Astrocyte (in vitro differentiated cells and primary cell): Measurements from ENCODE around the gene DHRS2. TPM values are rescaled to one million over a fixed set of nuclear protein-coding genes. Genes with fewer than 3 reads are reported as not detected.
"Not testable (repeated sequence)": the region's sequence is repeated elsewhere in the genome, so short reads cannot be mapped to it uniquely, and the experiment has no call there.

ENCODE experiments used
- DNase-seq: peaks from one replicate; pipeline ENCODE4 v3.0.0-alpha.2; 2010; ENCODE audit warnings: low read depth
- FAIRE-seq: peaks from 2 replicates; lab custom pipeline; 2011; peaks lifted over from hg19 to GRCh38; lab: Jason Lieb, UNC
- H2AFZ ChIP-seq: 2 replicates; pipeline ENCODE4 v1.6.0; 2012; ENCODE audit warnings: low read depth, low read length, inconsistent platforms
- H3K27ac ChIP-seq: 2 replicates; pipeline ENCODE4 v1.5.1; 2011; ENCODE audit warnings: low read depth, low read length, inconsistent platforms
- H3K27me3 ChIP-seq: 2 replicates; pipeline ENCODE4 v1.6.0; 2011; ENCODE audit warnings: low read length, inconsistent platforms; ENCODE audit not compliant: insufficient read depth
- H3K36me3 ChIP-seq: 2 replicates; pipeline ENCODE4 v1.5.1; 2011; ENCODE audit warnings: low read length, inconsistent platforms; ENCODE audit not compliant: insufficient read depth
- H3K4me1 ChIP-seq: 2 replicates; pipeline ENCODE4 v1.5.1; 2011; ENCODE audit warnings: low read length, inconsistent platforms; ENCODE audit not compliant: insufficient read depth
- H3K4me2 ChIP-seq: 2 replicates; pipeline ENCODE4 v1.6.0; 2012; ENCODE audit warnings: low read length, inconsistent platforms
- H3K4me3 ChIP-seq: 2 replicates; pipeline ENCODE4 v1.5.1; 2011; ENCODE audit warnings: low read depth, mild to moderate bottlenecking, low read length, inconsistent platforms; ENCODE audit not compliant: insufficient read depth
- H3K79me2 ChIP-seq: 2 replicates; pipeline ENCODE4 v1.6.0; 2012; ENCODE audit warnings: mild to moderate bottlenecking, low read length, inconsistent platforms; ENCODE audit not compliant: insufficient read depth
- H3K9ac ChIP-seq: 2 replicates; pipeline ENCODE4 v1.6.0; 2012; ENCODE audit warnings: mild to moderate bottlenecking, low read length, inconsistent platforms
- H3K9me3 ChIP-seq: 2 replicates; pipeline ENCODE4 v1.5.1; 2012; ENCODE audit warnings: low read depth, mild to moderate bottlenecking, low read length, inconsistent platforms; ENCODE audit not compliant: insufficient read depth
- H4K20me1 ChIP-seq: 2 replicates; pipeline ENCODE4 v1.6.0; 2012; ENCODE audit warnings: low read length, inconsistent platforms; ENCODE audit not compliant: insufficient read depth
- H3K27ac Mint-ChIP-seq: one replicate; pipeline ENCODE4 v1.8.0; 2021; ENCODE audit warnings: mild to moderate bottlenecking, mixed read lengths; ENCODE audit not compliant: unreplicated experiment
- H3K27me3 Mint-ChIP-seq: one replicate; pipeline ENCODE4 v1.8.0; 2021; ENCODE audit warnings: low read depth, mixed read lengths; ENCODE audit not compliant: unreplicated experiment
- H3K36me3 Mint-ChIP-seq: one replicate; pipeline ENCODE4 v1.8.0; 2021; ENCODE audit warnings: low read depth, mixed read lengths; ENCODE audit not compliant: unreplicated experiment
- H3K4me1 Mint-ChIP-seq: one replicate; pipeline ENCODE4 v1.8.0; 2021; ENCODE audit warnings: low read depth, mixed read lengths; ENCODE audit not compliant: unreplicated experiment
- H3K4me3 Mint-ChIP-seq: one replicate; pipeline ENCODE4 v1.8.0; 2021; ENCODE audit warnings: mild to moderate bottlenecking, moderate library complexity, mixed read lengths; ENCODE audit not compliant: unreplicated experiment
- H3K9me3 Mint-ChIP-seq: one replicate; pipeline ENCODE4 v1.8.0; 2021; ENCODE audit warnings: mild to moderate bottlenecking, mixed read lengths; ENCODE audit not compliant: unreplicated experiment
- EZH2 ChIP-seq: IDR thresholded peaks from 2 replicates; pipeline ENCODE4 v1.6.1; 2012; ENCODE audit warnings: mild to moderate bottlenecking, low read length, inconsistent platforms; ENCODE audit not compliant: insufficient read depth
- total RNA-seq: library from RNA; stranded (reverse); gene quantifications from 2 replicates; pipeline ENCODE4 v1.2.1, GENCODE V29; 2021
- TF ChIP-seq, protein P1 (sequence below): IDR thresholded peaks from 2 replicates; pipeline ENCODE4 v1.5.1; 2011; ENCODE audit warnings: low read depth, mild to moderate bottlenecking, inconsistent platforms, low read length, moderate library complexity; ENCODE audit not compliant: insufficient read depth

Gene DHRS2
- total RNA-seq, 1 donor from 2014 or later, result 1.1 TPM

DNA sequence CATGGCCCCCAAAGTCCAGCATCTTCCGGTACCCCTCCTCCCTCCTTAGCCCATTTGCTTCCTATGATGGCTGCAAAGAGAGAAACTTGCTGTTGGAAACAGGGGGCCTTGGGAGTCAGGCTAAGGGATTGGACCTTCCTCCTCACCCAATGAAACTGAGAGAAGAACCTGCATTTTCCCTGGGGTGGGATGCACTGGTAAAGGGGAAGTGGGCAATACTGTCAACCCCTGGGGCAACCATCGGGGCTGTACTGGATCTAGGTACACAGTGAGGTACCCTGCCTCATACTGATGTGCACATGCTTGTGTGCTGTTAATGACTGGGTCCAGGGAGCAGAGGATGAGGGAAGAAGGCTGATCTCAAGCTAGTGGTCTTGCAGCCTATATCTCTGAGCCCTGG, 46.6 kb upstream of the DHRS2 start:
- Mint-ChIP-seq H3K27me3 (peaks cover 14% of the 10 kb centered on the region), H3K27ac (no peak overlapping the region), H3K4me1 (peaks cover 2% of the 10 kb centered on the region), H3K36me3 (no peaks in the 10 kb centered on the region), H3K9me3 (peaks cover 2% of the 10 kb centered on the region), H3K4me3 (no peak overlapping the region)
- H3K4me1 ChIP-seq, result no peaks in the 10 kb centered on the region
- no peak overlapping the region for H3K4me3 ChIP-seq
- no peaks in the 10 kb centered on the region for H3K9me3 ChIP-seq
- TF ChIP-seq, protein P1, sequence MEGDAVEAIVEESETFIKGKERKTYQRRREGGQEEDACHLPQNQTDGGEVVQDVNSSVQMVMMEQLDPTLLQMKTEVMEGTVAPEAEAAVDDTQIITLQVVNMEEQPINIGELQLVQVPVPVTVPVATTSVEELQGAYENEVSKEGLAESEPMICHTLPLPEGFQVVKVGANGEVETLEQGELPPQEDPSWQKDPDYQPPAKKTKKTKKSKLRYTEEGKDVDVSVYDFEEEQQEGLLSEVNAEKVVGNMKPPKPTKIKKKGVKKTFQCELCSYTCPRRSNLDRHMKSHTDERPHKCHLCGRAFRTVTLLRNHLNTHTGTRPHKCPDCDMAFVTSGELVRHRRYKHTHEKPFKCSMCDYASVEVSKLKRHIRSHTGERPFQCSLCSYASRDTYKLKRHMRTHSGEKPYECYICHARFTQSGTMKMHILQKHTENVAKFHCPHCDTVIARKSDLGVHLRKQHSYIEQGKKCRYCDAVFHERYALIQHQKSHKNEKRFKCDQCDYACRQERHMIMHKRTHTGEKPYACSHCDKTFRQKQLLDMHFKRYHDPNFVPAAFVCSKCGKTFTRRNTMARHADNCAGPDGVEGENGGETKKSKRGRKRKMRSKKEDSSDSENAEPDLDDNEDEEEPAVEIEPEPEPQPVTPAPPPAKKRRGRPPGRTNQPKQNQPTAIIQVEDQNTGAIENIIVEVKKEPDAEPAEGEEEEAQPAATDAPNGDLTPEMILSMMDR, result no peak
- TF ChIP-seq EZH2, result no peak
- no peak overlapping the region for H3K27ac ChIP-seq
- H4K20me1 ChIP-seq, result no peaks in the 10 kb centered on the region
- no peak overlapping the region for H3K4me2 ChIP-seq
- DNase-seq, result no peak
- no peaks in the 10 kb centered on the region for H3K79me2 ChIP-seq
- H3K9ac ChIP-seq, result no peak overlapping the region
- no peaks in the 10 kb centered on the region for H3K27me3 ChIP-seq
- H3K36me3 ChIP-seq, result no peaks in the 10 kb centered on the region
- no peak for FAIRE-seq
- no peak overlapping the region for H2AFZ ChIP-seq

DNA sequence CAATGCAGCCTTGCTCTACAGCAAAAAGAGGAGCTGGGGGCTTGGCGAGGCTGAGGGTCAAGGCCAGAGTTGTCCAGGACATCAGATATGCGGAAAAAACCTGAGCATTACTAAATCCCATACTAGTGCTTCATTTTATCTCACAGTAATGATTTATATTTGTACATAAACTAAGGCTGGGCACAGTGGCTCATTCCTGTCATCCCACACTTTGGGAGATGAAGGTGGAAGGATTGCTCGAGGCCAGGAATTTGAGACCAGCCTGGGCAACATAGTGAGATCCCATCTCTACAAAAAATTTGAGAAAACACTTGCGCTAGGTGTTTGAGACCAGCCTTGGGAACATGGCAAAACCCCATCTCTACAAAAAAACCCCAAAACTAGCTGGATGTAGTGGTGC, 46.0 kb upstream of the DHRS2 start:
- DNase-seq (no peak), FAIRE-seq (no peak)
- Histone ChIP-seq H2AFZ (no peak overlapping the region), H3K36me3 (no peaks in the 10 kb centered on the region), H3K4me2 (no peak overlapping the region), H3K27ac (no peak overlapping the region), H3K4me1 (no peaks in the 10 kb centered on the region), H3K4me3 (no peak overlapping the region), H3K79me2 (no peaks in the 10 kb centered on the region), H3K9me3 (no peaks in the 10 kb centered on the region), H4K20me1 (no peaks in the 10 kb centered on the region), H3K9ac (no peak overlapping the region), H3K27me3 (no peaks in the 10 kb centered on the region)
- peaks cover 2% of the 10 kb centered on the region for H3K9me3 Mint-ChIP-seq
- H3K27me3 Mint-ChIP-seq, result peaks cover 16% of the 10 kb centered on the region
- peaks cover 2% of the 10 kb centered on the region for H3K4me1 Mint-ChIP-seq
- no peak overlapping the region for H3K27ac Mint-ChIP-seq
- TF ChIP-seq, protein P1, result no peak
- TF ChIP-seq EZH2, result no peak
- H3K36me3 Mint-ChIP-seq, result no peaks in the 10 kb centered on the region
- no peak overlapping the region for H3K4me3 Mint-ChIP-seq

DNA sequence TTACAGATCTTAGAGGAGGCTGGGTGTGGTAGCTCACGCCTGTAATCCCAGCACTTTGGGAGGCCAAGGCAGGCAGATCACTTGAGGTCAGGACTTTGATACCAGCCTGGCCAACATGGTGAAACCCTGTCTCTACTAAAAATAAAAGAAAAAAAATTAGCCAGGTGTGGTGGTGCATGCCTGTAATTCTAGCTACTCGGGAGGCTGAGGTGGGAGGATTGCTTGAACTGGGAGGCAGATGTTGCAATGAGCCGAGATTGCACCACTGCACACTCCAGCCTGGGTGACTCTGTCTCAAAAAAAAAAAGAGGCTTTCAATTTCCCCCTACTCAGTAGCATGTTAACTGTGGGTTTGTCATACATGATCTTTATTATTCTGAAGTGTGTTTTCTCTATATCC, 42.0 kb upstream of the DHRS2 start:
- H3K36me3 ChIP-seq, H3K9me3 ChIP-seq, H3K4me3 ChIP-seq, H3K4me2 ChIP-seq, H2AFZ ChIP-seq, H3K36me3 Mint-ChIP-seq, H3K4me3 Mint-ChIP-seq, H3K27me3 Mint-ChIP-seq, H3K27ac ChIP-seq, H3K4me1 Mint-ChIP-seq, H3K27me3 ChIP-seq, DNase-seq, FAIRE-seq, H3K27ac Mint-ChIP-seq, H3K4me1 ChIP-seq, H4K20me1 ChIP-seq, H3K9me3 Mint-ChIP-seq, H3K9ac ChIP-seq, H3K79me2 ChIP-seq: not testable (repeated sequence)
